ENCODE results near the gene BRIP1. TPM values are rescaled to one million over a fixed set of nuclear protein-coding genes. Genes with fewer than 3 reads are reported as not detected.
"Not testable (repeated sequence)": the region's sequence is repeated elsewhere in the genome, so short reads cannot be mapped to it uniquely, and the experiment has no call there.

The BRIP1 gene
- total and polyA plus RNA-seq, 2 donors (not counting 1 experiment from before 2014, with no cell fraction given), result 4.0 to 8.1 TPM

DNA sequence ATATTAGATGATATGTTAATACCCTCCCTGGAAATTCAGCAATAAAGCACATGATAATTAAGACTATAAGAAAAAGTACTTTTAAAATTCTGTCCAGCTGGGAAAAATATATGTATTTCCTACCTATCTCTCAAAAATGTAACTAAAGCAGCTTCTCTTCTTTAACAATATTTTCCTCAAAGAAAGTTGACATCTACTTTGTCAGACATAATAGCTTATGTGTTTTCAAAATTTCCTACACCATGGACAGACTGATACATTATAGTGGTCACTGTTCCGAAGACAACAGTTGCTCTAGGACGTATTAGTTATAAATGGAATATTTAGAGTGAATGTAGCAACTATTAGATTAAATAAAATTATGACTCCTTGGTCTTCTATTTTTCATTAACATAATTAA is 140.9 kb downstream of the BRIP1 start:
- no peaks in the 10 kb centered on the region for H3K27me3 ChIP-seq (ENCODE audit: control insufficient read depth, insufficient read depth, low read length)
- H3K79me2 ChIP-seq (ENCODE audit: control insufficient read depth, insufficient read depth, low read length), result no peaks in the 10 kb centered on the region
- H3K9me3 ChIP-seq (ENCODE audit: control insufficient read depth, insufficient read depth, low read depth, low read length), result no peaks in the 10 kb centered on the region
- no peaks in the 10 kb centered on the region for H3K4me1 ChIP-seq (ENCODE audit: control insufficient read depth, extremely low read depth, insufficient read depth, low read length)
- no peak overlapping the region for H2AFZ ChIP-seq (ENCODE audit: low read length)
- H3K27ac ChIP-seq (ENCODE audit: insufficient read depth, low read length), result no peak overlapping the region
- no peaks in the 10 kb centered on the region for H4K20me1 ChIP-seq (ENCODE audit: control insufficient read depth, extremely low read depth, insufficient read depth, low read length)
- H3K4me2 ChIP-seq (ENCODE audit: extremely low read depth, insufficient read depth, low read length), result no peak overlapping the region
- TF ChIP-seq EZH2 (IDR thresholded peaks at IDR 0.05; ENCODE audit: low read length, missing control alignments), result no peak
- TF ChIP-seq, protein P1, sequence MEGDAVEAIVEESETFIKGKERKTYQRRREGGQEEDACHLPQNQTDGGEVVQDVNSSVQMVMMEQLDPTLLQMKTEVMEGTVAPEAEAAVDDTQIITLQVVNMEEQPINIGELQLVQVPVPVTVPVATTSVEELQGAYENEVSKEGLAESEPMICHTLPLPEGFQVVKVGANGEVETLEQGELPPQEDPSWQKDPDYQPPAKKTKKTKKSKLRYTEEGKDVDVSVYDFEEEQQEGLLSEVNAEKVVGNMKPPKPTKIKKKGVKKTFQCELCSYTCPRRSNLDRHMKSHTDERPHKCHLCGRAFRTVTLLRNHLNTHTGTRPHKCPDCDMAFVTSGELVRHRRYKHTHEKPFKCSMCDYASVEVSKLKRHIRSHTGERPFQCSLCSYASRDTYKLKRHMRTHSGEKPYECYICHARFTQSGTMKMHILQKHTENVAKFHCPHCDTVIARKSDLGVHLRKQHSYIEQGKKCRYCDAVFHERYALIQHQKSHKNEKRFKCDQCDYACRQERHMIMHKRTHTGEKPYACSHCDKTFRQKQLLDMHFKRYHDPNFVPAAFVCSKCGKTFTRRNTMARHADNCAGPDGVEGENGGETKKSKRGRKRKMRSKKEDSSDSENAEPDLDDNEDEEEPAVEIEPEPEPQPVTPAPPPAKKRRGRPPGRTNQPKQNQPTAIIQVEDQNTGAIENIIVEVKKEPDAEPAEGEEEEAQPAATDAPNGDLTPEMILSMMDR (conservative IDR thresholded peaks at IDR 0.05 in 1 of 2, IDR thresholded peaks at IDR 0.05 in 1 of 2; ENCODE audit: low read depth in 1 of 2, low read length in 2 of 2), result no peak
- H3K36me3 ChIP-seq (ENCODE audit: control insufficient read depth, insufficient read depth, low read length), result no peaks in the 10 kb centered on the region
- H3K9ac ChIP-seq (ENCODE audit: insufficient read depth, low read length), result no peak overlapping the region
- no peak for DNase-seq (ENCODE audit: low read depth in 2 of 2)
- no peak overlapping the region for H3K4me3 ChIP-seq (replicated peaks in 1 of 4; ENCODE audit: control extremely low read depth in 1 of 4, insufficient read depth in 1 of 4, low read depth in 3 of 4, low read length in 4 of 4)

DNA sequence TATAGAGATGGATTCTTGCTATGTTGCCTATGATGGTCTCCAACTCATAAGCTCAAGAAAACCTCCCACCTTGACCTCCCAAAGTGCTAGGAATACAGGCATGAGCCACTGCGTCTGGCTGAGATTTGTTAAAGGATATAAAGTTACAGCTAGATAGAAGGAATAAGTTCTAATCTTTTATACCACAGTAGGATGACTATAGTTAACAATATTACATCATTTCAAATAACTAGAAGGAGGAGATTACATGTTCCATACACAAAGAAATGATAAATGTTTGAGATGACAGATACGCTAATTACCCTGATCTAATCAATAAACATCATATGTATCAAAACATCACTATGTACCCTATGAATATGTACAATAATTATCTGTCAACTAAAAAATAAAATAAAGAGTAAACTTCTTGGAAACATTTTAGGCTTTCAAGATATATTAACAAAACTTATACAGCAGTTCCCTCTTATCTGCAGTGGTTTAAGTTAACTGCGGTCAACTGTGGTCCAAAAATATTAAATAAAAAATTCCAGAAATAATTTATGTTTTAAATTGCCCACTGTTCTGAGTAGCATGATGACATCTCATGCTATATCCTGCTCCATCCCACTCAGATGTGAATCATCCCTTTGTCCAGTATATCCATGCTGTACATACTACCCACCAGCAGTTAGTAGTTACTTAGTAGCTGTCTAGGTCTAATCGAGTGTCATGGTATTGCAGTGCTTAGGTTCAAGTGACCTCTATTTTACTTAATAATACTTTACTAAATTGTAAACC is 143.1 kb downstream of the BRIP1 start:
- no peak for TF ChIP-seq EZH2 (IDR thresholded peaks at IDR 0.05; ENCODE audit: low read length, missing control alignments)
- TF ChIP-seq, protein P1 (conservative IDR thresholded peaks at IDR 0.05 in 1 of 2, IDR thresholded peaks at IDR 0.05 in 1 of 2; ENCODE audit: low read depth in 1 of 2, low read length in 2 of 2), result no peak
- DNase-seq (ENCODE audit: low read depth in 2 of 2), result peak; percentile 5 to 13
- Histone ChIP-seq H3K36me3 (ENCODE audit: control insufficient read depth, insufficient read depth, low read length) (no peaks in the 10 kb centered on the region), H3K9ac (ENCODE audit: insufficient read depth, low read length) (no peak overlapping the region), H2AFZ (ENCODE audit: low read length) (no peak overlapping the region), H3K9me3 (ENCODE audit: control insufficient read depth, insufficient read depth, low read depth, low read length) (no peaks in the 10 kb centered on the region), H3K4me1 (ENCODE audit: control insufficient read depth, extremely low read depth, insufficient read depth, low read length) (no peaks in the 10 kb centered on the region), H3K27me3 (ENCODE audit: control insufficient read depth, insufficient read depth, low read length) (no peaks in the 10 kb centered on the region), H4K20me1 (ENCODE audit: control insufficient read depth, extremely low read depth, insufficient read depth, low read length) (no peaks in the 10 kb centered on the region), H3K4me2 (ENCODE audit: extremely low read depth, insufficient read depth, low read length) (no peak overlapping the region), H3K79me2 (ENCODE audit: control insufficient read depth, insufficient read depth, low read length) (no peaks in the 10 kb centered on the region), H3K4me3 (replicated peaks in 1 of 4; ENCODE audit: control extremely low read depth in 1 of 4, insufficient read depth in 1 of 4, low read depth in 3 of 4, low read length in 4 of 4) (no peak overlapping the region), H3K27ac (ENCODE audit: insufficient read depth, low read length) (no peak overlapping the region)

DNA sequence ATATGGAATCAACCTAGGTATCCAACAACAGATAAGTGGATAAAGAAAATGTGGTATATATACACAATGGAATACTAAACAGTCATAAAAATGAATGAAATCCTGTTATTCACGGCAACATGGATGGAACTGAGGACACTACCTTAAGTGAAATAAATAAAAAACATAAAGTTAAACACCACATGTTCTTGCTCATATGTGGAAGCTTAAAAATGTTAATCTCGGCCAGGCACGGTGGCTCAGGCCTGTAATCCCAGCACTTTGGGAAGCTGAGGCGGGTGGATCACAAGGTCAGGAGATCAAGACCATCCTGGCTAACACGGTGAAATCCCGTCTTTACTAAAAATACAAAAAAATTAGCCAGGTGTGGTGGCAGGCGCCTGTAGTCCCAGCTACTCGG is 144.1 kb downstream of the BRIP1 start:
- not testable (repeated sequence) for H2AFZ ChIP-seq (ENCODE audit: low read length); H3K4me1 ChIP-seq (ENCODE audit: control insufficient read depth, extremely low read depth, insufficient read depth, low read length); H3K36me3 ChIP-seq (ENCODE audit: control insufficient read depth, insufficient read depth, low read length); H3K9ac ChIP-seq (ENCODE audit: insufficient read depth, low read length); H3K27ac ChIP-seq (ENCODE audit: insufficient read depth, low read length); H3K4me3 ChIP-seq (replicated peaks in 1 of 4; ENCODE audit: control extremely low read depth in 1 of 4, insufficient read depth in 1 of 4, low read depth in 3 of 4, low read length in 4 of 4); H4K20me1 ChIP-seq (ENCODE audit: control insufficient read depth, extremely low read depth, insufficient read depth, low read length); H3K27me3 ChIP-seq (ENCODE audit: control insufficient read depth, insufficient read depth, low read length); H3K4me2 ChIP-seq (ENCODE audit: extremely low read depth, insufficient read depth, low read length); DNase-seq (ENCODE audit: low read depth in 2 of 2); H3K9me3 ChIP-seq (ENCODE audit: control insufficient read depth, insufficient read depth, low read depth, low read length); H3K79me2 ChIP-seq (ENCODE audit: control insufficient read depth, insufficient read depth, low read length)
